Inflammatory macrophage (primary cell): ENCODE measurements around the gene BUD23.
"Not testable (repeated sequence)": the region's sequence is repeated elsewhere in the genome, so short reads cannot be mapped to it uniquely, and the experiment has no call there.

ENCODE experiments used
- DNase-seq, 2 donors: peaks; one replicate each; pipeline ENCODE4 v3.0.0-alpha.2; 2020 to 2022

BUD23 gene

GRCh38 chr7:73719806-73720169 lies 36.4 kb downstream of the BUD23 start:
- DNase-seq: no peak

GRCh38 chr7:73720443-73720842 lies 37.0 kb downstream of the BUD23 start:
- not testable (repeated sequence) for DNase-seq

- DNase-seq: no peak
Observed at GRCh38 chr7:73721377-73721817, 38.0 kb downstream of the BUD23 start.

- DNase-seq: not testable (repeated sequence)
Observed at GRCh38 chr7:73722182-73722581, 38.8 kb downstream of the BUD23 start.

GRCh38 chr7:73722785-73723184 lies 39.4 kb downstream of the BUD23 start:
- DNase-seq: no peak

- DNase-seq: no peak
Observed at GRCh38 chr7:73723813-73724212, 40.4 kb downstream of the BUD23 start.

GRCh38 chr7:73726083-73726466 lies 42.7 kb downstream of the BUD23 start:
- DNase-seq: no peak

GRCh38 chr7:73727952-73728351 lies 44.6 kb downstream of the BUD23 start:
- DNase-seq: no peak

GRCh38 chr7:73728551-73728950 lies 45.2 kb downstream of the BUD23 start:
- DNase-seq: no peak

- no peak for DNase-seq
Observed at GRCh38 chr7:73730485-73730884, 47.1 kb downstream of the BUD23 start.

GRCh38 chr7:73732397-73732796 lies 49.0 kb downstream of the BUD23 start:
- no peak for DNase-seq

GRCh38 chr7:73734619-73735527 lies 51.5 kb downstream of the BUD23 start:
- peak; percentile 87 for DNase-seq

- DNase-seq: no peak
Observed at GRCh38 chr7:73735528-73735905, 52.1 kb downstream of the BUD23 start.

- DNase-seq: no peak
Observed at GRCh38 chr7:73736885-73737284, 53.5 kb downstream of the BUD23 start.

- no peak for DNase-seq
Observed at GRCh38 chr7:73737491-73738219, 54.3 kb downstream of the BUD23 start.

GRCh38 chr7:73738220-73738611 lies 54.8 kb downstream of the BUD23 start:
- peak; percentile 38 to 61 for DNase-seq

- peak; percentile 94 to 97 for DNase-seq
Observed at GRCh38 chr7:73738612-73739386, 55.4 kb downstream of the BUD23 start, which contains the start of gene ABHD11. Gene ABHD11 (minus strand): TSS chr7:73738802. CDS start chr7:73738770, 32 bp downstream.

GRCh38 chr7:73739387-73739767 lies 56.0 kb downstream of the BUD23 start:
- no peak for DNase-seq

- DNase-seq: no peak
Observed at GRCh38 chr7:73740212-73740611, 56.8 kb downstream of the BUD23 start.

GRCh38 chr7:73740771-73741170 lies 57.4 kb downstream of the BUD23 start:
- DNase-seq: no peak

GRCh38 chr7:73741600-73741999 lies 58.2 kb downstream of the BUD23 start:
- DNase-seq: no peak

- no peak for DNase-seq
Observed at GRCh38 chr7:73742338-73742752, 58.9 kb downstream of the BUD23 start.
